ENCODE data around the gene LEF1. TPM values are rescaled to one million over a fixed set of nuclear protein-coding genes. Genes with fewer than 3 reads are reported as not detected.
"Not testable (repeated sequence)": the region's sequence is repeated elsewhere in the genome, so short reads cannot be mapped to it uniquely, and the experiment has no call there.

LEF1 gene
- total RNA-seq, 1 donor from 2014 or later: 0.20 TPM

GRCh38 chr4:108068442-108068841 is 100.3 kb downstream of the LEF1 start:
- no peak for DNase-seq (ENCODE audit: low read depth in 2 of 2)

GRCh38 chr4:108060686-108061321 is 107.9 kb downstream of the LEF1 start:
- DNase-seq (ENCODE audit: low read depth in 2 of 2): no peak

- peak; percentile 36 to 49 for DNase-seq (ENCODE audit: low read depth in 2 of 2)
Measured at GRCh38 chr4:108060164-108060563, 108.6 kb downstream of the LEF1 start.

GRCh38 chr4:108058685-108059440 is 109.9 kb downstream of the LEF1 start:
- DNase-seq (ENCODE audit: low read depth in 2 of 2): no peak

- no peak for DNase-seq (ENCODE audit: low read depth in 2 of 2)
Measured at GRCh38 chr4:108056418-108056817, 112.3 kb downstream of the LEF1 start.

DNA sequence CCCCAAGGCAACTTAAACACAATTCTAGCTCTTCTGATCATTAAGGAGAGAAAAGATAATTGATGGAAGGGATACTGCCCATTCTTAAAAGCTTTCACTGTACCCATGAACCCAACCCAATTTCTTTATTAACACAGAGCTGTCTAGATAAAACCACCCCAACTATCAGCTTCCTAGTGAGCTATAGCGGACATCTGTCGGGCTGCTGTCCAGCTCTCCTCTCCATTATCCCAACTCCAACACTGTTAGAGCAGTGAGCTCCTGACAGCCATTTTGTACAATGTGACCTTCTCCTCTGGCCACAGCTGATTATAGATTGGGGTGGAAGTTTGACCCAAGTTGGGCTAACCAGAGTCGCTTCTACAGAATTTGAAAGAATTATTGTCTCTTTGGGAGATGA is 112.9 kb downstream of the LEF1 start:
- DNase-seq (ENCODE audit: low read depth in 2 of 2): no peak

GRCh38 chr4:108054025-108054638 is 114.6 kb downstream of the LEF1 start:
- no peak for DNase-seq (ENCODE audit: low read depth in 2 of 2)

- no peak for DNase-seq (ENCODE audit: low read depth in 2 of 2)
Measured at GRCh38 chr4:108053251-108053711, 115.5 kb downstream of the LEF1 start.

- no peak for DNase-seq (ENCODE audit: low read depth in 2 of 2)
Measured at GRCh38 chr4:108052558-108053120, 116.1 kb downstream of the LEF1 start.

GRCh38 chr4:108051343-108051742 is 117.4 kb downstream of the LEF1 start:
- no peak for DNase-seq (ENCODE audit: low read depth in 2 of 2)

GRCh38 chr4:108050166-108051111 is 118.3 kb downstream of the LEF1 start:
- DNase-seq (ENCODE audit: low read depth in 2 of 2): not testable (repeated sequence)

DNA sequence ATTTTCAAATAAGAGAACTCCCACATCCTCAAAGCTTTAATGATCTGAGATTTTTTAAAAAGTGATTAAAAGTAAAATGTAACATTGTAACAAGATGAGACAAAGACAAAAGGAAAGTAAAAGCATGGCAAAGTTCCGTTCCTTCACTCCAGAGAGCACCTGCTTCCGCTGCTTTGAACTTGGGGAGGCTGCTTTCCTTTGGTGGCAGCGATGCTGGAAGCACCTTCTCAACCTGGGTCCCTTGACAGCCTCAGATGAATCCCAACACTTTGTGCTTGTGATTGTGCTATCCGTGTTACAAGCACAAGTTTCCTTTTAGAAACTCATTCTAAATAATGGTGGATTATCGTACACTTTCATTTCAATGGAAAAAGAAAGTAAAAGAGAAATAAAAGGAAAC is 119.3 kb downstream of the LEF1 start:
- no peak for DNase-seq (ENCODE audit: low read depth in 2 of 2)

- DNase-seq (ENCODE audit: low read depth in 2 of 2): no peak
Measured at GRCh38 chr4:108048997-108049396, 119.7 kb downstream of the LEF1 start.

GRCh38 chr4:108048157-108048556 is 120.6 kb downstream of the LEF1 start:
- no peak for DNase-seq (ENCODE audit: low read depth in 2 of 2)

GRCh38 chr4:108047199-108047598 is 121.5 kb downstream of the LEF1 start:
- no peak for DNase-seq (ENCODE audit: low read depth in 2 of 2)

DNA sequence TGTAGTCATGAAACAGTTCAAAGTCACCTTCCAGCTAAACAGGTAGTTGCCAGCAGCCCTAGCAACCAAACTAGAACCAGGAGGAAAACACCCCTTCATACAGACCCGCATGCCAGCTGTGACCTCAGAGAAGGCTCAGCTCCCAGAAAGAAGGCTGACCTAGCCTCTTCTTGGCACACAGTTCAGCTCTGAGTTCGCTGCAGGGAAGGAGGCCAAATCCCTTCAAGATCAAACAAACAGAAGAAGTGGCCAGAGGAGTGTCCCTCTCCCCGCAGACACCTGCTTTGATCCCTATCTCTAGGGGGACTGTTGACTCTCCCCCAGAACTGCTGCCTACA is 123.1 kb downstream of the LEF1 start:
- DNase-seq (ENCODE audit: low read depth in 2 of 2): no peak

GRCh38 chr4:108044951-108045686 is 123.6 kb downstream of the LEF1 start:
- DNase-seq (ENCODE audit: low read depth in 2 of 2): no peak

GRCh38 chr4:108043526-108043925 is 125.2 kb downstream of the LEF1 start:
- no peak for DNase-seq (ENCODE audit: low read depth in 2 of 2)

DNA sequence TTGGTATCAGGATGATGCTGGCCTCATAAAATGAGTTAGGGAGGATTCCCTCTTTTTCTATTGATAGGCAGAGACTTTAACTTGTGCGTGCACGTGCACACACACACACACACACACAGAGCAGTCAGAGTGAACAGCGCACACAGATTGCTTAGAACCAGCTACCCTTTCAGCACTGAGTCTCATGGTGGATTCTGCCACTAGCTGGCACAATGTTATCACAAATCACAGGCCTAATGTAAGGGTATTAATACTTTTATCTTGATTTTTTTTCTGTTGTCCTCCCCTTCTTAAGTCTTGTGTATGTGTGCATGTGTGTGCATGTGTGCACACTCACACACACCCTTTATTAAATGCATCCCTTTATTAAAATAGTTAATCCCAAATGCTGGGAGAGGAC is 125.8 kb downstream of the LEF1 start:
- no peak for DNase-seq (ENCODE audit: low read depth in 2 of 2)

DNA sequence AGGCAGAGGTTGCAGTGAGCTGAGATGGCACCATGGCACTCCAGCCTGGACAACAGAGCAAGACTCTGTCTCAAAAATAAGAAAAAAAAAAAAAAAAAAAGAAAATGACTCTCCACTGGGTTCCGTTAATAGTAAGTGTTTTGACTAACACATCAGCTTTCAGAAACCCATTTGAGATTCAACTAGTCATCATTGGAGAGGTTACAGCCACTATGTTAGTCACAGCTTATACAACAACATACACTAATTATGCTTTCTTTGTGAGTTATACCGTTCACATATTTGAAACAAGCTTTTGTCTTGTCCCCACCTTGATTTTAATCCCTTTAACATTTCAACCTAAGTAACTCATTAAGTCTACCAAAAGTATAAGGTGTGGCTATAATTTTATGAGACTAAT is 130.8 kb downstream of the LEF1 start:
- no peak for DNase-seq (ENCODE audit: low read depth in 2 of 2)

GRCh38 chr4:108036213-108036612 is 132.5 kb downstream of the LEF1 start:
- no peak for DNase-seq (ENCODE audit: low read depth in 2 of 2)

All from lung microvascular endothelial cell (primary cell).